IPS DF 4.7 (cell line): ENCODE measurements around the gene KCTD19.

Experiments used
- DNase-seq: peaks from one replicate; pipeline ENCODE4 v3.0.0-alpha.2; 2013; ENCODE audit warnings: low spot score; ENCODE audit errors: extremely low read depth

The KCTD19 gene

GRCh38 chr16:67260426-67261063, 66.0 kb downstream of the KCTD19 start:
- DNase-seq = no peak

GRCh38 chr16:67259705-67260104, 66.8 kb downstream of the KCTD19 start:
- no peak for DNase-seq

GRCh38 chr16:67258161-67258835, 68.2 kb downstream of the KCTD19 start:
- DNase-seq = no peak

GRCh38 chr16:67257486-67258160, 68.9 kb downstream of the KCTD19 start:
- no peak for DNase-seq

- no peak for DNase-seq
These were observed 69.8 kb downstream of the KCTD19 start for GRCh38 chr16:67256701-67257230.

GRCh38 chr16:67255553-67256221, 70.9 kb downstream of the KCTD19 start:
- DNase-seq = no peak

- DNase-seq = no peak
These were observed 71.6 kb downstream of the KCTD19 start for GRCh38 chr16:67254801-67255552.

- DNase-seq = no peak
These were observed 73.7 kb downstream of the KCTD19 start for GRCh38 chr16:67252609-67253497.

GRCh38 chr16:67250045-67250327, 76.6 kb downstream of the KCTD19 start:
- DNase-seq = no peak

- DNase-seq = no peak
These were observed 77.1 kb downstream of the KCTD19 start for GRCh38 chr16:67249178-67250044.

- DNase-seq = no peak
These were observed 78.0 kb downstream of the KCTD19 start, which contains the start of gene SLC9A5 for GRCh38 chr16:67248401-67249177. SLC9A5 (plus strand) TSS chr16:67248979; CDS start chr16:67249015, 36 bp downstream.

- DNase-seq = no peak
These were observed 78.5 kb downstream of the KCTD19 start for GRCh38 chr16:67248073-67248400.

- no peak for DNase-seq
These were observed 79.1 kb downstream of the KCTD19 start, which contains the start of gene FHOD1 for GRCh38 chr16:67247192-67248072. FHOD1 (minus strand) TSS chr16:67247481; CDS start chr16:67247410, 71 bp downstream.

GRCh38 chr16:67246756-67247191, 79.8 kb downstream of the KCTD19 start:
- DNase-seq = peak; percentile 80

GRCh38 chr16:67246081-67246755, 80.3 kb downstream of the KCTD19 start:
- DNase-seq = no peak

- no peak for DNase-seq
These were observed 80.9 kb downstream of the KCTD19 start for GRCh38 chr16:67245674-67246080.

GRCh38 chr16:67245186-67245585, 81.4 kb downstream of the KCTD19 start:
- no peak for DNase-seq
